Measurements from ENCODE around the gene NTM. TPM values are rescaled to one million over a fixed set of nuclear protein-coding genes. Genes with fewer than 3 reads are reported as not detected.

Gene NTM
- total and polyA plus RNA-seq, 2 donors (not counting 3 experiments of a cell fraction or from before 2014, with no cell fraction given) = 1.00 to 1.1 TPM

DNA sequence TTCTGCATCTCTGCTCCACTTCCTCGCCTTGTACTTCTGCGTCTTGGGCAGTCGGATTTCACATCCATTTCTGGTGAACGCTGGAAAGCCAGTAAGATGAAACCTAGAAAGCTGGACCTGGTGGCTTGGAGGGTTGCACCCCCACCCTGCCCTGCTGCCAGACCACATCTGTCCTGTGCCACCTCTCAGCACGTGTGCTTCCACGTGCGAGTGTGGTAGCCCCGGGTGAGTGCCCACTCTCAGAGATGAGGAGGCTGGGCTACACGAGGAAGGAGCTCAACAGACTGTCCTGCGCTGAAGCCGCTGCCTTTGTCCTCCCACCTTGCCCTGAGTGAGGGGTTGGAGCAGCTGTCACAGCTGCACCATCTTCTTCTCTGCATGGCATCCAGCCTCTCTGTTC lies 77.5 kb downstream of the NTM start:
- FAIRE-seq (no peak), DNase-seq (ENCODE audit: low read depth, low spot score) (no peak)
- Histone ChIP-seq H3K4me2 (ENCODE audit: insufficient read depth, low read length) (no peak overlapping the region), H2AFZ (ENCODE audit: low read depth, low read length) (no peak overlapping the region), H3K9me1 (replicated peaks; ENCODE audit: control insufficient read depth, extremely low read depth, insufficient read depth, low read length) (no peaks in the 10 kb centered on the region), H3K4me3 (replicated peaks in 1 of 3; ENCODE audit: insufficient read depth in 1 of 3, low read depth in 1 of 3, low read length in 3 of 3) (no peak overlapping the region), H3K79me2 (ENCODE audit: control insufficient read depth, insufficient read depth, low read length) (no peaks in the 10 kb centered on the region), H3K4me1 (ENCODE audit: control insufficient read depth, extremely low read depth, insufficient read depth, low read length) (no peaks in the 10 kb centered on the region), H3K9ac (replicated peaks; ENCODE audit: extremely low read depth, insufficient read depth, low read length) (no peak overlapping the region), H4K20me1 (replicated peaks; ENCODE audit: control insufficient read depth, extremely low read depth, insufficient read depth, low read length) (no peaks in the 10 kb centered on the region), H3K36me3 (ENCODE audit: control insufficient read depth in 2 of 2, extremely low read depth in 1 of 2, insufficient read depth in 2 of 2, low read length in 2 of 2) (no peaks in the 10 kb centered on the region), H3K9me3 (replicated peaks; ENCODE audit: control insufficient read depth, insufficient read depth, low read length) (peaks cover 5% of the 10 kb centered on the region), H3K27ac (ENCODE audit: insufficient read depth, low read depth, low read length) (no peak overlapping the region), H3K27me3 (ENCODE audit: control insufficient read depth in 2 of 2, insufficient read depth in 2 of 2, low read length in 2 of 2) (no peaks in the 10 kb centered on the region)
- POLR2A ChIA-PET = no interaction called here
- CTCF ChIA-PET = no interaction called here
- TF ChIP-seq EZH2 (IDR thresholded peaks at IDR 0.05; ENCODE audit: borderline replicate concordance, low read depth, low read length, severe bottlenecking) (no peak), JUN (IDR thresholded peaks at IDR 0.05; ENCODE audit: borderline replicate concordance, insufficient read depth, insufficient read length, low read depth) (no peak), POLR2AphosphoS5 (IDR thresholded peaks at IDR 0.05; ENCODE audit: insufficient read depth, low read depth, low read length) (no peak)
- intact Hi-C loops (cut with micrococcal nuclease) = no loop called here
- dilution Hi-C loops (cut with MboI; ENCODE audit: extremely low pct_ligation_motif_present, low sequenced_read_pairs) = no loop called here
- BruUV-seq (replicated peaks) = no TSS peak

DNA sequence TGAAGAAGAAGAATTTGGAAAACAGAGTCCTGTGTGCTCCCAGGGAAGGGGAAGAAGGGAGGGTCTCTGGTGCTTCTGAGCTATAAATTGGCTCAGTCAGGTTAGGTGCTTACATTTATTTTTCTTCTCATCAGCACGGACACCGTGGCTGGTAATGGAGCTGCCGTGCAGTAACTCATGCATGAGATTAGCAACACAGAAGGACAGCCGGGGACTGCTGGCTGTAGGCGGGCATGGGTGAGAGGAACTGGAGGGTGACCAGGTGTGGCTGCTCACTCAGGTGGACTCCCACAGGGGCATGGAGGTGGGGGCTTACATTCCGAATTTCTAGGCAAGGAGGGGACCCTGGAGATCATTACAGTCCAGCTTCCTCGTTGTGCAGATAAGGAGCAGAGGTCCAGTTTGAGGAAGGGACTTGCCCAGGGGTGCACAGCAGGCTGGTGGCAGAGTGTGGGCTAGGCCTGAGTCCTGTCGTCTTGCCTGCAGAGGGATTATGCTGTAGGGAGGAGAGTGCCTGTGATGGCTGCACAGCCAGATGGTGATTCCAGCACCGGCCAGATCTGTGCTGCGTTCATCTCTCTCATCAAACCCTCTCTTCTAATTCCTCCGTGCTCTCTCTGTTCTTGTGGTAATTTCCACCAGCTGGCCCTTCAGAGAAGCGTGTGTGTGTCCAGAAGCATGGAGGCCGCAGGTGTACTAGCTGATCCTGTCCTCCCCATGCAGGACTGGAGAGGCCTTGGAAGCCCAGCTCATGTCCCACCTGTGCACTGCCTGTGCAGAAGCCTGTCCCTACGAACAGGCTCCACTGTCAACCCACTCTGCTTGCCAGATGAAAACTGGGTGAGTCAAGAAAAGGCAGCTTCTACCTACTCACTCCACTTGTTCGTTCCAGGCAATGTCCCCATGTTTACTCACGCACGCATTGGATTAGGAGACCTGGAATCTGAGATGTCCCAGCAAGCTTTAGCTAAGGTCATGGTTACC lies 78.9 kb downstream of the NTM start:
- Histone ChIP-seq H4K20me1 (replicated peaks; ENCODE audit: control insufficient read depth, extremely low read depth, insufficient read depth, low read length) (no peaks in the 10 kb centered on the region), H3K27ac (ENCODE audit: insufficient read depth, low read depth, low read length) (no peak overlapping the region), H3K9me1 (replicated peaks; ENCODE audit: control insufficient read depth, extremely low read depth, insufficient read depth, low read length) (no peaks in the 10 kb centered on the region), H3K9ac (replicated peaks; ENCODE audit: extremely low read depth, insufficient read depth, low read length) (no peak overlapping the region), H3K36me3 (ENCODE audit: control insufficient read depth in 2 of 2, extremely low read depth in 1 of 2, insufficient read depth in 2 of 2, low read length in 2 of 2) (no peaks in the 10 kb centered on the region), H3K4me1 (ENCODE audit: control insufficient read depth, extremely low read depth, insufficient read depth, low read length) (no peaks in the 10 kb centered on the region), H3K27me3 (ENCODE audit: control insufficient read depth in 2 of 2, insufficient read depth in 2 of 2, low read length in 2 of 2) (no peaks in the 10 kb centered on the region), H3K4me2 (ENCODE audit: insufficient read depth, low read length) (no peak overlapping the region), H2AFZ (ENCODE audit: low read depth, low read length) (no peak overlapping the region), H3K4me3 (replicated peaks in 1 of 3; ENCODE audit: insufficient read depth in 1 of 3, low read depth in 1 of 3, low read length in 3 of 3) (no peak overlapping the region), H3K79me2 (ENCODE audit: control insufficient read depth, insufficient read depth, low read length) (no peaks in the 10 kb centered on the region), H3K9me3 (replicated peaks; ENCODE audit: control insufficient read depth, insufficient read depth, low read length) (peaks cover 5% of the 10 kb centered on the region)
- FAIRE-seq (no peak), DNase-seq (ENCODE audit: low read depth, low spot score) (no peak)
- no TSS peak for BruUV-seq (replicated peaks)
- intact Hi-C loops (cut with micrococcal nuclease) (no loop called here), dilution Hi-C loops (cut with MboI; ENCODE audit: extremely low pct_ligation_motif_present, low sequenced_read_pairs) (no loop called here)
- TF ChIP-seq GATA2 (IDR thresholded peaks at IDR 0.05; ENCODE audit: insufficient read depth, insufficient read length, low read depth, low read length) = no peak
- POLR2A ChIA-PET = no interaction called here
- CTCF ChIA-PET = no interaction called here

Measured in endothelial cell of umbilical vein (primary cell).